CD4-positive, alpha-beta T cell treated with Interleukin-10 for 1 hour (primary cell): ENCODE measurements around the gene PDE10A.
"Not testable (repeated sequence)": the region's sequence is repeated elsewhere in the genome, so short reads cannot be mapped to it uniquely, and the experiment has no call there.

Source experiments
- DNase-seq: peaks from one replicate; pipeline ENCODE4 v3.0.0-alpha.2; 2020

PDE10A gene

DNA sequence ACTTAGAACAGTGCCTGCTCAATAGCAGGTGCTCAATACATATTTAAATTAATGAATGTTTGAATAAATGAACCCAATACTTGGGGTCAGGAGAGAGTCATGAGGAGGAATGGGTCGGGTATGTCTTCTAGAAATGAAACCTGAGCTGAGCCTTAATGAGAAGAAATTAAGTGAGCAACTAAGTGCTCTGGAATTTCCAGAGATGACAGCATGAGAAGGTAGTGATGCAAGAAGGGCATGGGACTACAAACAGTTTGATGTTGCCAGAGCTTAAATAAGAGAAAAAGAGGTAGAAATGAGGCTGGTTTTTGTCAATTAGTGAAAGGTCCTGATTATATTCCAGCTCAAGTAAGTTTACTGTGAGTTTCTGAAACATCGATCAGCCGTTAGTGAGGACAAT, 82.9 kb downstream of the PDE10A start:
- no peak for DNase-seq

DNA sequence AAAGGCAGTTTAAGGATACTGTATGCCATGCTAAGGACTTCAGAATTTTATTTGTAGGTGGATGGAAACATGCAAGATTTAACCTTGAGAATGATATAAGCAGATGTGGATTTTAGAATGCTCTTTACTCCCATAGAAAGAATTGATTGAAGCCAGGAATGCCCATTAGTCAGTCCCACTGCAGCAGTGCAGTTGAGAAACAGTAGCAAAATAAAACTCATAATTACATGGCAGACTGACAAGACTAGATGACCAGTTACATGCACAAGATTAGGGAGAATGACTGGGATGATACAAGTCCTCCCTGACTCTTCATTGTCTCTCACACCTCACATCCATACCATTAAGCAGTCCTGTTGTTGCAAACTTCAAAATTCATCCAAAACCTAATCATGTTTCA, 83.9 kb downstream of the PDE10A start:
- no peak for DNase-seq

DNA sequence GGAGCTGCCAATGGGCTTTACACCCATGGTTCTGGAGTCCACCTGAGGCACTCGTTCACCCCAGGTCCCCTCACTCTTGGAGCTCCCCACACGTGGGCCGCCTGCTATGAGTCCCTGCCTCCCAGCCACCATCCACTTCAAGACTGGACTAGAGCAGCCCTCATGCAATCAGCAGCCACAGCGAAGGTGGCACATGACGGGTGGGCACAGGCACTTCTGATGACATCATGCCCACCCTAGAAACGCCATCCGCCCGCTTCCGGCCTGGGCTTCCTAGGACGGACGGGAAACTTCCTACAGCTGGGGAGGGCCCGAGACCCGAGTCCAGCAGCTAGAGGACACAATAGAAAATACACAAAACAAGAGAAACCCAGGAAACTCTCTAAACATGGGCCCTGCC, 85.5 kb downstream of the PDE10A start:
- no peak for DNase-seq

DNA sequence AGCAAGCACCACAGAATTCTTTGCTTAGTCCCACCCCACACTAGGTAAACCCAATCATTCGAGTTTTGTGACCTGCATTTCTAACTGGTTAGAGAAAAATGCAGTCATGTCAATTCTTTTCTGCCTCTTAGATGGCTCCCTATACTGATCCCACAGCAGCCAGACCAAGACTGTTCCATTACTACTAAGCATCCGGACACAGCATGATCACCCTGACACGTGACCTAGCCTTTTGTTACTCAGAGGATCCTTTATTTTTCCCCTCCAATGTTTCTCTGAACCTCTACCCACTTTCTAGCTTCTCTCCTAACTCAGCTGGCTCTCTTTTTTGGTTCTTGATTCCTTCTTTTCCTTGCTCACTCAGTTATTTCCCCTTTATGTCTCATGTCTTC, 87.9 kb downstream of the PDE10A start:
- no peak for DNase-seq

DNA sequence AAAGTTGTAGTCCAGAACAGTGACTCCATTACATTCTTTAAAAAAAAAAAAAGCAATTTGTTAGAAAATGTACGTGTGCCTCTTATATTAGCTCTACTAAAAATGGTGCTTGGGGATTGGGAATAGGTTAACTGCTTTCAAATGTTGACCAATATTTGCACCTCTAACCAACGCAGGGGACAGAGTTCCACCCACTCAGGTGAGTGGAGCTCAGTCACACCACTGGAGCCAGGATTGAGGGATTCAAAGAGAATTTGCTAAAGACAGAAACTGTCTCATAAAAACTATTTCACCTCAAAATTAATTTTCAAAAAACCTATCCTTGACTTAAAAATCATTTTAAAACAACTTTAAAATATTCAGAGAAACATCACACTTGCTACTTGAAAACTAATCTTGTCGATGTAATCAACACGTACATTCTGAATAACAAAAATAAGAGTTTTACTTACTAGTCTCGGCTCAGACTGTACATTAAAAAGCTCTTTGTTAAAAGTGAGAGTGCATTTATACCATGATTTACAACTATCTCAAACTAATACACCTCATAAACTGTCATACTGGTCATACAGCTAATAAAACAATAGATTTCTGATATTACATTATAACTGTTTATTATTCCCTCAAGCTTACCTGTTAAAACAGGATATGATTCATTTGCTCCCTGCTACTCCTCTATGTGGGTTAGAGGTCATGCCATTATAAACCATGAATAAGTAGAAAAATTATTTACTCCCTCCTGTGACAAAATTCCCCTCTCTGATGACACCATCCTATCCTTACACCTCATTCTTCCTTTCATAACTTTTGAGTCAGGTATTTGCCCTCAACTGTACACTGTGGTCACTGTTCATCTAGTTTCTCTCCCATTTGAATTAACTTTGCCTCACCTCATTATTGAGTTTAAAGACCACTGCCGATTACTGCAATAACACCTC, 88.6 kb downstream of the PDE10A start:
- DNase-seq = no peak

DNA sequence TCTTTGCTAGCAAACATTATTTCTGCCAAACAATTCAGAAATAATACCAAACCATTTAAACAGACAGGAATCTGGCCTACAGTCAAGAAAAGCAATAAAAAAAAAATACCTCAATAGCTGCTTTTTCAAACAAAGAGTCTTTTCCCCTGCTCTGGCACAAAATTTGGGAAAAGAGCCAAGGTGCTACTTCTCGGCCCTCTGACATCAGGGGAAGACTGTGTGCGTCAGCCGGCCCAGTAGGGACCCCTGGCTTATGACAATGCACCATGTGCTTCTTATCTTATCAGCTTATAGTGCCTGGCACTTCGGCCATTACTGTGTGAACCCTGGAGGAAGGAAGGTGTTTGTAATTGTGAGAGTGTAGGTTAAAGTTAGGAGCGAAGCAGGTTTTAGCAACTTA, 89.4 kb downstream of the PDE10A start:
- no peak for DNase-seq

DNA sequence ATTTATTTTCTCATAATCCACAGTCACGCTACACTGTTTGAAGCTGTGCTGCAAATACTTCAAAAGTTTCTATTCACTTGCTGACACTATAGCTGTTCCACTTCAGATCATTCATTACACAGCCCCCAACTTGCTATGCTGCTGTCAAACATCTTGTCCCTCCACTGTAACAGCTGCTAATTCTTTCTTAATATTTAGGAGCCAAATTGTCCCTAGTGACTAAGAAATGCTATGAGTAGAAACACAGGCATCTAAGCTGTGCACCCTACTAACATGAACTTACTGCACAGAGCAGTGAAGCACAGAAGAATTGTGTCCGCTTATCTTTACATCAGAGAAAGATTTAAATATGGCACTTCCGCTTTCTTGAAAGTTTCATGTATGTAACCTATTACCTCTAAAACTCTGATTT, 91.3 kb downstream of the PDE10A start:
- no peak for DNase-seq

DNA sequence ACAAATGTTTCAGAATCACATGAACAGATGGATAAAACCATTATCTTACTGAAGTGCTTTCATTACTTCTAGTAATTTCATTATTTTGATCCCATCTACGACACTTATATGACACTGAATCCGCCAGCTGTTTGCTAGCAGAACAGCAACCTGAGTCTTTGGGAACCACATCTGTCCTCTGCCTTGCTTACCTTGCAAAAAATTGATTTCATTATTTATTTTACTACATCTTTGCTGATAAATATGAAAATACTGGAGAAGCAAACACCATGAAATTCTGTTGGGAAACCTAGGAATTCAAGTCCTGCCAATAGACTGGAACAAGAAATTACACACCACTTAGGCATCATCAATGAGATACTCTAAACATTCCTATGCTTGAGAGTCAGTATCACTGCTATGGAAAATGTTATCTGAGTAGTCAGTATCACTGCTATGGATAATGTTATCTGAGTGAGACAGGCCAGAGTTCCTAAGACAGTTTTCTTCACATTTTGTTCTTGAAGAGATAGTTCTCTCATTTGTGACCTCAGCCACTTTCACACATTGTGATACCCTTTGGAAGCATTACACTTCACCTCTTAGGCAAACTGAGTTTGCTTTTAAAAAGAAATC, 91.9 kb downstream of the PDE10A start:
- no peak for DNase-seq

DNA sequence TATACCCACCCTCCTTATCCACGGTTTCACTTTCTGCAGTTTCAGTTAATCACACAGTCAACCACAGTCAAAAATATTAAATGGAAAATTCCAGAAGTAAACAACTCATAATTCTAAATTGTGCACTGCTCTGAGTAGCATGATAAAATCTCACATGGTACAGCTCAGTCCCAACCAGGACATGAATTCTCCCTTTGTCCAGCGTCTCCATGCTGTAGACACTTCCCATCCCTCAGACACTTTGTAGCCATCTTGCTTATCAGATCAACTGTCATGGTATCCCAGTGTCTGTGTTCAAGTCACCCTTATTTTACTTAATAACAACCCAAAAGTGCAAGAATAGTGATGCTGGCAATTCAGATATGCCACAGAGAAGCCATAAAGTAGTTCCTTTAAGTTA, 94.7 kb downstream of the PDE10A start:
- no peak for DNase-seq

DNA sequence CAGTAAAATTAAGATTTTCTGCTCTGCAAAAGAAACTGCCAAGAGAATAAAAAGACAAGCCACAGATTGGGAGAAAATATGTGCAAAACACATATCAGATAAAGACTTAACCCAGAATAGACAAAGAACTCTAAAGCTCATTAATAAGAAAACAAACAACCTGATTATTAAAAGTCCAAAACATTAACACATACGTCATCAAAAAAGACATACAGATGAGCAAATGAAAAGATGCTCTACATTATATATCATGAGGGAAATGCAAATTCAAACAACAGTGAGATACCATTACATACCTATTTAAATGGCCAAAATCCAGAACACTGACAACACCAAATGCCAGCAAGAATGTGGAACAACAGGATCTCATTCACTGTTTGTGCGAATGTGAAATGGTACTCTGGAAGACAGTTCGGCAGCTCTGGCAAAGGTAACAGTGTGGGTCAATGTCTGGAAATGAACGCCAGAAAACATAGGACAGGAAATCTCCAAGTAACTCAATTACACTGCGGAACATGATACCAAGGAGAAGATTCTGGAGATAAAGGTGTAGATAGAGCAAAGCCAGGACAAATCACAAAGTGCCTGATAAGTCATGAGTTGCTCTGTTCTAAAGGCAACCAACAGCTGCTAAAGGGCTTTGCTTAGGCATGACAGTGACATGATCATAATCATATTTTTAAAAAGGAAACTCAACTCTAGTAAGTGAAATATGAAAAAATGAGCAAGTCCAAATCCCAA, 96.8 kb downstream of the PDE10A start:
- no peak for DNase-seq

DNA sequence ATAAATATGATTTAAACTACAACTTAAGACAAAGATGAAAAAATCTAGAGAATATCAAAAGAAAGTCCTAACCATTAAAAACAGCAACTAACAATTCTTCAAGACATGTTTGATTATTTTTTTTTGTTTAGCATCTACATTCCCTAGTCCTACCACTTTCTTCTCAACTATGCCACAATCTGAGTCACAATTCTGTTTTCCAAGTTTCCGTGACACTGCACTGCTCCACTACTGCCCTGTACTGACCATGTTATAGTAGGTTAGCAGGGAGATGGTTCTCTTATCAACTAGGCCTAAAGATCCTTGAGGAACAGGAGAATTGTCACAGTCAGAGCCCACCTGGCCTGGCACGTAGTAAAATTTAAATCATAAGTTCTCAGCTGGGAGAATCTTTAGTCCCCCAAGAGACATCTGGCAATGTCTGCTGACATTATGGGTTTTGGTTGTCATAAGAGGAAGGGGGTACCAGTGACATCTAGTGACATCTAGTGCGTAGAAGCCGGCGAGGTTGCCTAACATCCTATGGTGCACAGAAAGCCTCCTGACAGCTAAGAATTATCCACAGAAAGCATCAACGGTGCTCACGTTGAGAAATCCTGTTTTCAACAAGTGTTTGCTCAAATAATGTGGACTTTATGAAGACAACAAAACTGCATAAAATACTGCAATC, 100.5 kb downstream of the PDE10A start:
- no peak for DNase-seq

DNA sequence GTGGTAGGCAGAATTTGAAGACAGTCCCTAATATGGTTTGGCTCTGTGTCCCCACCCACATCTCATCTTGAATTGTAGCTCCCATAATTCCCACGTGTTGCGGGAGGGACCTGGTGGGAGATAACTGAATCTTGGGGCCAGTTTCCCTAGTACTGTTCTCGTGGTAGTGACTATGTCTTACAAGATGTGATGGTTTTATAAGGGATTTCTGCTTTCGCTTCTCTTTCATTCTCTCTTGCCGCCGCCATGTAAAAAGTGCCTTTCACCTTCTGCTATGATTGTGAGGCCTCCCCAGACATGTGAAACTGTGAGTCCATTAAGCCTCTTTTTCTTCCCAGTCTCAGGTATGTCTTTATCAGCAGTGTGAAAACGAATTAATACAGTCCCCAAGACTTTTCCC, 103.4 kb downstream of the PDE10A start:
- DNase-seq = no peak

DNA sequence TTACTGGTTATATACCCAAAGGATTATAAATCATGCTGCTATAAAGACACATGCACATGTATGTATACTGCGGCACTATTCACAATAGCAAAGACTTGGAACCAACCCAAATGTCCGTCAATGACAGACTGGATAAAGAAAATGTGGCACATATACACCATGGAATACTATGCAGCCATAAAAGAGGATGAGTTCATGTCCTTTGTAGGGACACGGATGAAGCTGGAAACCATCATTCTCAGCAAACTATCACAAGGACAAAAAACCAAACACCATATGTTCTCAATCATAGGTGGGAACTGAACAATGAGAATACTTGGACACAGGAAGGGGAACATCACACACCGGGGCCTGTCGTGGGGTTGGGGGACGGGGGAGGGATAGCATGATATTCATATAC, 104.9 kb downstream of the PDE10A start:
- DNase-seq = not testable (repeated sequence)

DNA sequence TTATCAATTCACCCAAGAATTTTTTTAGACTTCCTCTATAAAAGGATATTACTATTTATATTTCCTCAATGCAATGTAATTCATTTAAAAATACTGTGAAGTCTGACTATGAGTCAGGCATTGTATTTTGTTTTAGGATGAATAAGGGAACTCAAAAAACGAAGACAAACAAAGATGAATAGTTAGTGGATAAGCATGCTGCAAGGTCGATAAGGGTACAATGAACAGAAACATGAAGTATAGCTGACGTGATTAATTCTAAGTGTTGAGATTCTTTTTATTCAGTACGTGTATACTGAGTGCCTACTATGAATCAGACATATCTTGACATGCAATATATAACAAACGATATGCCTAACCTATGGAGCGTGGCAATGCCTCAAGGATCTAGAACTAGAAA, 105.4 kb downstream of the PDE10A start:
- no peak for DNase-seq

DNA sequence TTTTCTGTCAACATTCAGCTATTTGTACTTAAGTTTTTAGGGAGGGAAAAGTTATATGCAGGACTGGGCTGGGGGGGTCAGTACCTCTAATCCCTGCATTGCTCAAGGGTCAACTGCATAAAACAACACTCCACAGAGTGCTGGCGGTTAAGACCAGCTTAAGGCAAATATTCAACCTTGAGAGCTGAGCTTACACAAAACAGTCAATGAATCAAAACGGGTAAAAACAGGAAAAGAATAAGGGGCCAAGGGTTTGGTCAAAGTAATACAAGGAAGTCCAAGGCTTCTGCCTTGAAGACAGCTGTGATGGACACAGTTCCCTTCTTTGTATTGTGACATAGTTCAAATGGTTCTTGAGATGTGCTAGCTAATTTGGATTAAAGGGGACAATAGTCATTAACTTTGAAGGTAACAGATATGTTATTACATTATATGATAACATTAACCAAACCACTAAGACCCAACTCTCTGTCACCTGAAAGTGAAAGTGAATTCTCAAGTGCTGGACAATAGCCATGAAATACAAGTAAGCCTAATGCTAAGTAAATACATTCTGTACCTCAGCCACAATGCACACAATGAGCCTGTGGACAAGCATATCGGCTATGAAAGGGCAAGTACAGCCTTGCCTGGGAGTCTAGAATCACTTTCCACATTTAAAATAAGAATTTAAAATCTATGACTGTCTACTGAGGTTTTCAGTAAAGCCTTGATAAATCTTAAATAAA, 106.8 kb downstream of the PDE10A start:
- DNase-seq = no peak

DNA sequence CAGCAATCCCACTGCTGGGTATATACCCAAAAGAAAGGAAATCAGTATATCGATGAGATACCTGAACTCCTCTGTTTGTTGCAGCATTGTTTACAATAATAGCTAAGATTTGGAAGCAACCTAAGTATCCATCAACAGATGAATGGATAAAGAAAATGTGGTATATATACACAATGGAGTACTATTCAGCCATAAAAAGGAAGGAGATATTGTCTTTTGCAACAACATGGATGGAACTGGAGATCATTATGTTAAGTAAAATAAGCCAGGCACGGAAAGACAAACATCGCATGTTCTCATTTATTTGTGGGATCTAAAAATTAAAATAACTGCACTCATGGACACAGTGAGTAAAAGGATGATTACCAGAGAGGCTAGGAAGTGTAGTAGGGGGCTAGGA, 108.4 kb downstream of the PDE10A start:
- not testable (repeated sequence) for DNase-seq

DNA sequence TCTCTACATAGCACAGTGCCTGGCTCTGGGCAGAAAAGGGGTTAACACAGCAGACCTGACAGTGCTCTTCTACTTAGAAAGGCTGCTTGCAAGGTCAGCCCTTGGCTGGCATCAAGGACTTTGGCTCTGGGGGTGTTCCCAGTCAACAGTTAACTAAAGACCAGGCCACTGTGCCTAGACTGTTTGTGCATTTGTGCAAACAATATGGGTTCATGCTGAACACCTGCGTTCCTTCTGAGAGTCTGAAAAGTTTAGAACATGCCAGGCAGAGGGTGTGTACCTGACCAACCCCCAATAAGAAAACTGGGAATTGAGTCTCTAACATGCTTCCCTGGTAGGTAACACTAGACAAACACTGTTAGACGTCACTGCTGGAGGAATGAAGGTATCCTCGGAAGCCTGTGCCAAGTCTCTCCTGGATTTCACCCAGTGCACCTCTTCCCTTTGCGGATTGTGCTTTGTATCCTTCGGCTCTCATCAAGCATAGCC, 110.7 kb downstream of the PDE10A start:
- no peak for DNase-seq

DNA sequence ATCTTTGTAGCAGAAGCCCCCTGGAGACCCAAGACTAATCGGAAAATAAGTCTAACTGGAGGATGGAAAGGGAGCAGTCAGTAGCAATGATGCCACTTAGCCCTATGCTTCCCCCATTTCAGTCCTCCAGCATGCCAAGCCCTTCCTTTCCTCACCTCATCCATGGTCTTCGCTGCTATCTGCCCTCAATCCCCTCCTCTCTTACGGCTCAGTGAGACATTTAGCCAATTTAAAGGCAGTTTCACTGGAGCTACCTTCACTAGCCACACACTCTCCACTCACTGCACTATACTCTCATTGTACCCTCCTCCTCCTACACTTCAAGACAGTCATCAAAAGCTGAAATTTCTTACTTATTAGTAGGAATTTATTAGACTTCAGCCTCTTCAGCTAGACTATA, 111.2 kb downstream of the PDE10A start:
- no peak for DNase-seq

DNA sequence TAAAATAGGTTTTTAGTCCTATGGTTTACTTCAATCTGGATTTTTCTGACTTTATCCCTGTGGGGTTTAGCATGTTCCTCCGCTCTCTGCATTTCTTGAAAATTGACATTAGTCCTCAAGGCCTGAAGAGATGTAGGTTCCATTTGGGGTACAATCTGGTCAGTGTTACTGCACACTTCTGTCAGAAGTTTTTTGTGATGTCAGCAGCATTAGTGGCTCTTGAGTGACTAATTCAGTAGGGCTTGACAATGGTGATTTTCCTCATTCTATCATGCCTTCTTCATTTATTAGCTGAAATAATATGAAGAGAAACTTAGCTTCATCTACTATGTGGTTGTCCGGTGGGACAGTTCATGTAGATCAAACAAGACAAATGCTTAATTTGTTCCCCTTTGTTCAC, 114.6 kb downstream of the PDE10A start:
- no peak for DNase-seq

DNA sequence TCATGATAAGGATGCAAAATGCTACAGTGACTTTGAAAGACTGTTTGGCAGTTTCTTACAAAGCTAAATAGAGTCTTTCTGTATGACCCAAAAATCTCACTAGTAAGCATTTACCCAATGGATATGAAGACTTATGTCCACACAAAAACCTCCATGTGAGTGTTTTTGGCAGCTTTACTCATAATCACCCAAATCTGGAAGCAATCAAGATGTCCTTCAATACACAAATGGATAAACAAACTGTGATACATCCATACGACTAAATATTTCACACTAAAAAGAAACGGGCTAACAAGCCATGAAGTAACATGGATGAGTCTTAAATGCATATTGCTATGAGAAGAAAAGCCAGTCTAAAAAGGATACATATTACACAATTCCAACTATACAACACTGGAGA, 117.2 kb downstream of the PDE10A start:
- DNase-seq = no peak

DNA sequence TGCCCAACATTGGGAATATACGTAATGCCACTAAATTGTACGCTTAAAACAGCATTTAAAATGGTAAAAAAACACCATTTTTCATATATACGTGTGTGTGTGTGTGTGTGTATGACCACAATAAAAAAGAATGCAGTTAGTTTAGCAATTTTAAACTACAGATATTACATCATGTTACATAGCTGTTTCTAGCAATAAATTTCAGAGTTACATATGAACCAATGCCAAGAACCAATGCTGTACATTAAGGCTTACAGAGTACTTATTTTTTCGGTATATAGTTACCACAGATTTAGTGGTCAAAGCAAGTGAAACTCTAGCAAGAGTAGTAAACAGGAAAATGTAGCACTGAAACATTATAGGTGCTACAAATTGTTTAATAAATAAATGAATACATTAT, 119.3 kb downstream of the PDE10A start:
- no peak for DNase-seq

DNA sequence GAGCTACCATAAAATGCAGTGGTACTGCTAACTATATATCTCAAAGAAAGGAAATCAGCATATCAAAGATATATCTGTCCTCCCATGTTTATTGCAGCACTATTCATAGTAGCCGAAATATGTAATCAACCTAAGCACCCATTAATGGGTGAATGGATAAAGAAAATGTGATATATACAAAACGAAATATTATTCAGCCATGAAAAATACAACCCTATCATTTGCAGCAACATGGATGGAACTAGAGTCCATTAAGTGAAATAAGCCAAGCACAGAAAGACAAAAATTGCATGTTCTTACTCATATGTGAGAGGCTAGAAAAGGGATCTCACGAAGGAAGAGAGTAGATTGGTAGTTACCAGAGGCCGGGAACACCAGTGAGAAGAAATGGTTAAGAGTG, 126.1 kb downstream of the PDE10A start:
- no peak for DNase-seq
